ENCODE measurements around the gene TSTD1. TPM values are rescaled to one million over a fixed set of nuclear protein-coding genes. Genes with fewer than 3 reads are reported as not detected.

The TSTD1 gene
- total and polyA plus RNA-seq, 12 donors, result 46.3 to 280 (median 93.3) TPM

GRCh38 chr1:161081519-161081918 lies 42.8 kb upstream of the TSTD1 start:
- TF ChIP-seq CTCF (IDR thresholded peaks at IDR 0.05) (no peak), POLR2A (IDR thresholded peaks at IDR 0.05) (no peak)
- DNase-seq, result no peak
- WGBS, 4 donors, result 73 to 78% (median 76%) methylated on average over 5 of the region's 5 CpGs

GRCh38 chr1:161080441-161081405 lies 42.0 kb upstream of the TSTD1 start:
- Histone ChIP-seq H3K36me3 (replicated peaks in 1 of 2) (no peaks in the 10 kb centered on the region), H3K4me1 (replicated peaks in 1 of 2) (peaks cover 0 to 7% of the 10 kb centered on the region in 2 donors), H3K27ac (no peak overlapping the region), H3K27me3 (no peaks in the 10 kb centered on the region), H3K9me3 (replicated peaks in 1 of 3) (no peaks in the 10 kb centered on the region), H3K4me3 (no peak overlapping the region)
- intact Hi-C loops (cut with DNase I), result no loop called here
- DNase-seq, result no peak
- WGBS, 4 donors, result 80 to 88% (median 83%) methylated on average over 5 of the region's 5 CpGs
- TF ChIP-seq CTCF (IDR thresholded peaks at IDR 0.05) (no peak), POLR2A (IDR thresholded peaks at IDR 0.05) (no peak)

More at GRCh38 chr1:161081519-161081918, 42.8 kb upstream of the TSTD1 start:
- Histone ChIP-seq H3K27ac (no peak overlapping the region), H3K4me3 (no peak overlapping the region), H3K4me1 (replicated peaks in 1 of 2) (peaks cover 0 to 7% of the 10 kb centered on the region in 2 donors), H3K36me3 (replicated peaks in 1 of 2) (no peaks in the 10 kb centered on the region), H3K9me3 (replicated peaks in 1 of 3) (no peaks in the 10 kb centered on the region), H3K27me3 (no peaks in the 10 kb centered on the region)
- intact Hi-C loops (cut with DNase I), result no loop called here

GRCh38 chr1:161079436-161080110 lies 40.8 kb upstream of the TSTD1 start:
- Histone ChIP-seq H3K27me3 (no peaks in the 10 kb centered on the region), H3K4me3 (no peak overlapping the region), H3K27ac (no peak overlapping the region), H3K4me1 (replicated peaks in 1 of 2) (peaks cover 0 to 7% of the 10 kb centered on the region in 2 donors), H3K9me3 (replicated peaks in 1 of 3) (no peaks in the 10 kb centered on the region), H3K36me3 (replicated peaks in 1 of 2) (no peaks in the 10 kb centered on the region)
- WGBS, 4 donors, result 53 to 68% (median 57%) methylated on average over 16 to 41 of the region's 41 CpGs
- no peak for DNase-seq
- TF ChIP-seq POLR2A (IDR thresholded peaks at IDR 0.05) (no peak), CTCF (IDR thresholded peaks at IDR 0.05) (no peak)
- intact Hi-C loops (cut with DNase I), result no loop called here

- Histone ChIP-seq H3K27me3 (no peaks in the 10 kb centered on the region), H3K9me3 (replicated peaks in 1 of 3) (no peaks in the 10 kb centered on the region), H3K36me3 (replicated peaks in 1 of 2) (no peaks in the 10 kb centered on the region), H3K4me1 (replicated peaks in 1 of 2) (no peaks in the 10 kb centered on the region), H3K4me3 (no peak overlapping the region), H3K27ac (no peak overlapping the region)
- TF ChIP-seq CTCF (IDR thresholded peaks at IDR 0.05) (no peak), POLR2A (IDR thresholded peaks at IDR 0.05) (no peak)
- intact Hi-C loops (cut with DNase I), result no loop called here
- WGBS, 4 donors, result 74 to 100% (median 79%) methylated on average over 1 to 9 of the region's 9 CpGs
- DNase-seq, result no peak
These were observed 38.7 kb upstream of the TSTD1 start for GRCh38 chr1:161077426-161077825.
